ENCODE results near the gene ZNF599. TPM values are rescaled to one million over a fixed set of nuclear protein-coding genes. Genes with fewer than 3 reads are reported as not detected.

The ZNF599 gene
- total RNA-seq, 1 donor from 2014 or later: 5.7 TPM

- Mint-ChIP-seq H3K4me1 (ENCODE audit: low read depth, unreplicated experiment) (no peaks in the 10 kb centered on the region), H3K27me3 (ENCODE audit: low read depth, unreplicated experiment) (peaks cover 9% of the 10 kb centered on the region), H3K36me3 (ENCODE audit: low read depth, unreplicated experiment) (no peaks in the 10 kb centered on the region), H3K4me3 (ENCODE audit: unreplicated experiment) (no peak overlapping the region), H3K27ac (ENCODE audit: unreplicated experiment) (no peak overlapping the region), H3K9me3 (ENCODE audit: unreplicated experiment) (peaks cover 12% of the 10 kb centered on the region)
- no peak overlapping the region for H2AFZ ChIP-seq (ENCODE audit: low read depth, low read length)
- no peak overlapping the region for H3K27ac ChIP-seq (ENCODE audit: low read depth, low read length)
- DNase-seq (ENCODE audit: low read depth): no peak
- FAIRE-seq: no peak
- H3K79me2 ChIP-seq (ENCODE audit: insufficient read depth, low read length): no peaks in the 10 kb centered on the region
- no peaks in the 10 kb centered on the region for H3K36me3 ChIP-seq (ENCODE audit: insufficient read depth, low read length)
- no peak overlapping the region for H3K4me3 ChIP-seq (ENCODE audit: insufficient read depth, low read depth, low read length)
- peaks cover 3% of the 10 kb centered on the region for H3K9me3 ChIP-seq (ENCODE audit: insufficient read depth, low read depth, low read length)
- H3K27me3 ChIP-seq (ENCODE audit: insufficient read depth, low read length): no peaks in the 10 kb centered on the region
- no peak overlapping the region for H3K4me2 ChIP-seq (ENCODE audit: low read length)
- TF ChIP-seq CTCF (IDR thresholded peaks at IDR 0.05; ENCODE audit: insufficient read depth, low read depth, low read length) (no peak), EZH2 (IDR thresholded peaks at IDR 0.05; ENCODE audit: insufficient read depth, low read length) (no peak)
- no peaks in the 10 kb centered on the region for H4K20me1 ChIP-seq (ENCODE audit: insufficient read depth, low read length)
- H3K9ac ChIP-seq (ENCODE audit: low read length): no peak overlapping the region
- H3K4me1 ChIP-seq (ENCODE audit: insufficient read depth, low read length): no peaks in the 10 kb centered on the region
Measured at GRCh38 chr19:34715357-34715756, 57.7 kb downstream of the ZNF599 start.

- Histone ChIP-seq H2AFZ (ENCODE audit: low read depth, low read length) (no peak overlapping the region), H3K9ac (ENCODE audit: low read length) (no peak overlapping the region), H3K4me2 (ENCODE audit: low read length) (no peak overlapping the region), H3K36me3 (ENCODE audit: insufficient read depth, low read length) (no peaks in the 10 kb centered on the region), H3K27me3 (ENCODE audit: insufficient read depth, low read length) (no peaks in the 10 kb centered on the region), H3K9me3 (ENCODE audit: insufficient read depth, low read depth, low read length) (peaks cover 3% of the 10 kb centered on the region), H3K27ac (ENCODE audit: low read depth, low read length) (no peak overlapping the region), H3K4me3 (ENCODE audit: insufficient read depth, low read depth, low read length) (no peak overlapping the region), H3K79me2 (ENCODE audit: insufficient read depth, low read length) (no peaks in the 10 kb centered on the region), H3K4me1 (ENCODE audit: insufficient read depth, low read length) (no peaks in the 10 kb centered on the region), H4K20me1 (ENCODE audit: insufficient read depth, low read length) (no peaks in the 10 kb centered on the region)
- no peaks in the 10 kb centered on the region for H3K4me1 Mint-ChIP-seq (ENCODE audit: low read depth, unreplicated experiment)
- peaks cover 9% of the 10 kb centered on the region for H3K27me3 Mint-ChIP-seq (ENCODE audit: low read depth, unreplicated experiment)
- H3K36me3 Mint-ChIP-seq (ENCODE audit: low read depth, unreplicated experiment): no peaks in the 10 kb centered on the region
- H3K4me3 Mint-ChIP-seq (ENCODE audit: unreplicated experiment): no peak overlapping the region
- FAIRE-seq (no peak), DNase-seq (ENCODE audit: low read depth) (no peak)
- H3K27ac Mint-ChIP-seq (ENCODE audit: unreplicated experiment): no peak overlapping the region
- H3K9me3 Mint-ChIP-seq (ENCODE audit: unreplicated experiment): peaks cover 9% of the 10 kb centered on the region
- TF ChIP-seq EZH2 (IDR thresholded peaks at IDR 0.05; ENCODE audit: insufficient read depth, low read length) (no peak), CTCF (IDR thresholded peaks at IDR 0.05; ENCODE audit: insufficient read depth, low read depth, low read length) (no peak)
Measured at GRCh38 chr19:34713262-34713637, 59.8 kb downstream of the ZNF599 start.

DNA sequence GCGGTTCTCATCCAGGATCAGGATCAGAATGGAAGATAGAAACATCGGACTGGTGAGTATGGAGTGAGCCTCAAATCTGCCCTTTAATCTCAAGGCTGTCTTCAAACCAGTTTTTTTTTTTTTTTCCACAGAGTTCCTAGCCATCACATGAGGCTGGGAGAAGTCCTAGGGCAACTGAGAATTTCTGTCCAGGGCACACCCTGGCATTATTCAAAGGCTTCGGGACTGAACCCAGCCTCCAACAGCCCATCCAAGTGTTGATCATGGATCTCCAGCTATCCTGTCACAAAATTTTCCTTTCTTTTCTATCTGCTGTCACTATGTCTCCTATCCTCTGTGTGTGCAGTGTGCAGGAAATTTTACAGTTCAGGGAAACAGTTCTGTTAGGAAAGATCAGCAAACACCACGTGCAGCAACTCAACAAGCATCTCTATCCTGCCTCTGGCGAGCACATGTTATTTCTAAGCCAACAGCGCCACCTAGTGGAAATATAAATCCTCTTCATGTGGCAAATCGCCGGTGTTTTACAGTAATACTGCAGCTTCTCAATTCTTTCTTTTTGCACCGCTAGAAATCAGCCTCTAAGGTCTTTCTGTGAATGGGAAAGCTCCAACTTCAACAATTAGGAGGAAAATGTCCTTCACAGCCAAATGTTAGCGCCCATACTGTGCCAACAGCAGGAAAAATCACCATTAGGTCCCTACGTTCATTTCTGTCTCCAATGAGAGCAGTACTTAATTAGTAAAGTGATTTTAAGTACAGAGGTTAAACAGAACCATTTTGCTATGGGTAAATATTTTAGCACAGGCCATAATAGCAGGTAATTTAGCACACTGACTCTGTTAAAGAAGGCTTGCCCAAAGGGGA, 60.4 kb downstream of the ZNF599 start:
- Histone ChIP-seq H3K4me1 (ENCODE audit: insufficient read depth, low read length) (no peaks in the 10 kb centered on the region), H4K20me1 (ENCODE audit: insufficient read depth, low read length) (no peaks in the 10 kb centered on the region), H2AFZ (ENCODE audit: low read depth, low read length) (no peak overlapping the region), H3K4me2 (ENCODE audit: low read length) (no peak overlapping the region), H3K9ac (ENCODE audit: low read length) (no peak overlapping the region), H3K36me3 (ENCODE audit: insufficient read depth, low read length) (no peaks in the 10 kb centered on the region), H3K27ac (ENCODE audit: low read depth, low read length) (no peak overlapping the region), H3K4me3 (ENCODE audit: insufficient read depth, low read depth, low read length) (no peak overlapping the region), H3K27me3 (ENCODE audit: insufficient read depth, low read length) (no peaks in the 10 kb centered on the region), H3K9me3 (ENCODE audit: insufficient read depth, low read depth, low read length) (peaks cover 3% of the 10 kb centered on the region), H3K79me2 (ENCODE audit: insufficient read depth, low read length) (no peaks in the 10 kb centered on the region)
- peaks cover 6% of the 10 kb centered on the region for H3K27me3 Mint-ChIP-seq (ENCODE audit: low read depth, unreplicated experiment)
- peaks cover 9% of the 10 kb centered on the region for H3K9me3 Mint-ChIP-seq (ENCODE audit: unreplicated experiment)
- FAIRE-seq (peak; percentile 73), DNase-seq (ENCODE audit: low read depth) (peak; percentile 44)
- TF ChIP-seq EZH2 (IDR thresholded peaks at IDR 0.05; ENCODE audit: insufficient read depth, low read length) (no peak), CTCF (IDR thresholded peaks at IDR 0.05; ENCODE audit: insufficient read depth, low read depth, low read length) (peak; percentile 56)
- no peak overlapping the region for H3K27ac Mint-ChIP-seq (ENCODE audit: unreplicated experiment)
- no peak overlapping the region for H3K4me3 Mint-ChIP-seq (ENCODE audit: unreplicated experiment)
- H3K36me3 Mint-ChIP-seq (ENCODE audit: low read depth, unreplicated experiment): no peaks in the 10 kb centered on the region
- H3K4me1 Mint-ChIP-seq (ENCODE audit: low read depth, unreplicated experiment): no peaks in the 10 kb centered on the region

Data from astrocyte (in vitro differentiated cells and primary cell).